ENCODE measurements around the gene CBLIF. TPM values are rescaled to one million over a fixed set of nuclear protein-coding genes. Genes with fewer than 3 reads are reported as not detected.
A peak's percentile ranks its signal among the peaks of the same experiment; 100 is the strongest.

The CBLIF gene
- total RNA-seq, 1 experiment from 2014 or later = not detected

GRCh38 chr11:59814021-59814420 is 31.3 kb downstream of the CBLIF start:
- H3K36me3 ChIP-seq (ENCODE audit: insufficient read depth, low read length) = no peaks in the 10 kb centered on the region
- no peaks in the 10 kb centered on the region for H3K9me2 ChIP-seq (replicated peaks; ENCODE audit: insufficient read depth, low read length)
- no peak overlapping the region for H2AFZ ChIP-seq (ENCODE audit: low read length)
- no peaks in the 10 kb centered on the region for H3K9me3 ChIP-seq (ENCODE audit: low read length)
- no peak overlapping the region for H3K4me2 ChIP-seq (ENCODE audit: low read depth, low read length, poor library complexity, severe bottlenecking)
- H3K27ac ChIP-seq (ENCODE audit: low read length) = no peak overlapping the region
- DNase-seq = no peak
- H4K20me1 ChIP-seq (ENCODE audit: insufficient read depth, low read depth, low read length) = no peaks in the 10 kb centered on the region
- no peak overlapping the region for H3K4me3 ChIP-seq (ENCODE audit: low read length)
- H3K4me1 ChIP-seq (ENCODE audit: low read length) = peaks cover 42% of the 10 kb centered on the region
- no peak overlapping the region for H3K9ac ChIP-seq (ENCODE audit: low read length)
- H3K27me3 ChIP-seq (ENCODE audit: low read length) = no peaks in the 10 kb centered on the region
- H3K79me2 ChIP-seq (ENCODE audit: low read length) = peaks cover 14% of the 10 kb centered on the region

GRCh38 chr11:59813364-59813763 is 31.9 kb downstream of the CBLIF start:
- no peak overlapping the region for H3K27ac ChIP-seq (ENCODE audit: low read length)
- H3K4me3 ChIP-seq (ENCODE audit: low read length) = no peak overlapping the region
- H4K20me1 ChIP-seq (ENCODE audit: insufficient read depth, low read depth, low read length) = no peaks in the 10 kb centered on the region
- no peak overlapping the region for H3K4me2 ChIP-seq (ENCODE audit: low read depth, low read length, poor library complexity, severe bottlenecking)
- peaks cover 16% of the 10 kb centered on the region for H3K79me2 ChIP-seq (ENCODE audit: low read length)
- H3K27me3 ChIP-seq (ENCODE audit: low read length) = no peaks in the 10 kb centered on the region
- no peaks in the 10 kb centered on the region for H3K9me2 ChIP-seq (replicated peaks; ENCODE audit: insufficient read depth, low read length)
- no peak for DNase-seq
- H3K9ac ChIP-seq (ENCODE audit: low read length) = no peak overlapping the region
- H3K9me3 ChIP-seq (ENCODE audit: low read length) = no peaks in the 10 kb centered on the region
- peaks cover 40% of the 10 kb centered on the region for H3K4me1 ChIP-seq (ENCODE audit: low read length)
- peaks cover 5% of the 10 kb centered on the region; the same call in 1 of the 2 replicates for H3K36me3 ChIP-seq (ENCODE audit: insufficient read depth, low read length)
- no peak overlapping the region for H2AFZ ChIP-seq (ENCODE audit: low read length)

- H3K4me2 ChIP-seq (ENCODE audit: low read depth, low read length, poor library complexity, severe bottlenecking) = no peak overlapping the region
- no peaks in the 10 kb centered on the region for H3K9me2 ChIP-seq (replicated peaks; ENCODE audit: insufficient read depth, low read length)
- no peaks in the 10 kb centered on the region for H3K9me3 ChIP-seq (ENCODE audit: low read length)
- no peak overlapping the region for H3K9ac ChIP-seq (ENCODE audit: low read length)
- no peak for DNase-seq
- H2AFZ ChIP-seq (ENCODE audit: low read length) = no peak overlapping the region
- peaks cover 16% of the 10 kb centered on the region; the same call in 1 of the 2 replicates for H3K36me3 ChIP-seq (ENCODE audit: insufficient read depth, low read length)
- H3K4me1 ChIP-seq (ENCODE audit: low read length) = peaks cover 33% of the 10 kb centered on the region
- no peaks in the 10 kb centered on the region for H4K20me1 ChIP-seq (ENCODE audit: insufficient read depth, low read depth, low read length)
- H3K27ac ChIP-seq (ENCODE audit: low read length) = no peak overlapping the region
- H3K4me3 ChIP-seq (ENCODE audit: low read length) = no peak overlapping the region
- H3K79me2 ChIP-seq (ENCODE audit: low read length) = peaks cover 16% of the 10 kb centered on the region
- no peaks in the 10 kb centered on the region for H3K27me3 ChIP-seq (ENCODE audit: low read length)
Measured at GRCh38 chr11:59812220-59812619, 33.1 kb downstream of the CBLIF start.

- Histone ChIP-seq H3K4me2 (ENCODE audit: low read depth, low read length, poor library complexity, severe bottlenecking) (peak overlapping the region; percentile 87), H3K9ac (ENCODE audit: low read length) (peak overlapping the region; percentile 45), H3K79me2 (ENCODE audit: low read length) (peaks cover 16% of the 10 kb centered on the region), H3K36me3 (ENCODE audit: insufficient read depth, low read length) (peaks cover 29% of the 10 kb centered on the region), H2AFZ (ENCODE audit: low read length) (peak overlapping the region; percentile 99), H3K9me3 (ENCODE audit: low read length) (no peaks in the 10 kb centered on the region), H3K4me1 (ENCODE audit: low read length) (peaks cover 20% of the 10 kb centered on the region), H3K4me3 (ENCODE audit: low read length) (peak overlapping the region; percentile 98), H3K27ac (ENCODE audit: low read length) (no peak overlapping the region), H4K20me1 (ENCODE audit: insufficient read depth, low read depth, low read length) (no peaks in the 10 kb centered on the region), H3K9me2 (replicated peaks; ENCODE audit: insufficient read depth, low read length) (no peaks in the 10 kb centered on the region), H3K27me3 (ENCODE audit: low read length) (no peaks in the 10 kb centered on the region)
- no peak for DNase-seq
Measured at GRCh38 chr11:59810911-59811259, 34.4 kb downstream of the CBLIF start.

- Histone ChIP-seq H3K27me3 (ENCODE audit: low read length) (no peaks in the 10 kb centered on the region), H4K20me1 (ENCODE audit: insufficient read depth, low read depth, low read length) (no peaks in the 10 kb centered on the region), H3K9me3 (ENCODE audit: low read length) (no peaks in the 10 kb centered on the region), H3K4me1 (ENCODE audit: low read length) (peaks cover 18% of the 10 kb centered on the region), H3K79me2 (ENCODE audit: low read length) (peaks cover 16% of the 10 kb centered on the region), H3K9me2 (replicated peaks; ENCODE audit: insufficient read depth, low read length) (no peaks in the 10 kb centered on the region), H3K9ac (ENCODE audit: low read length) (peak within 1 kb of the TSS; percentile 94), H2AFZ (ENCODE audit: low read length) (peak within 1 kb of the TSS; percentile 99), H3K4me3 (ENCODE audit: low read length) (peak within 1 kb of the TSS; percentile 98), H3K27ac (ENCODE audit: low read length) (peak within 1 kb of the TSS; percentile 44; the same call in 1 of the 2 replicates), H3K4me2 (ENCODE audit: low read depth, low read length, poor library complexity, severe bottlenecking) (peak within 1 kb of the TSS; percentile 87), H3K36me3 (ENCODE audit: insufficient read depth, low read length) (peaks cover 34% of the 10 kb centered on the region)
- peak; percentile 97 for DNase-seq
Measured at GRCh38 chr11:59810189-59810910, 34.9 kb downstream of the CBLIF start, which contains the start of gene MRPL16. TSS of gene MRPL16 (minus strand) at chr11:59810778. CDS start at chr11:59810658, 120 bp downstream.

GRCh38 chr11:59807047-59807610 is 38.2 kb downstream of the CBLIF start:
- H3K4me1 ChIP-seq (ENCODE audit: low read length) = peaks cover 26% of the 10 kb centered on the region
- H3K27me3 ChIP-seq (ENCODE audit: low read length) = no peaks in the 10 kb centered on the region
- H3K36me3 ChIP-seq (ENCODE audit: insufficient read depth, low read length) = peaks cover 36% of the 10 kb centered on the region
- H3K9ac ChIP-seq (ENCODE audit: low read length) = no peak overlapping the region
- H3K79me2 ChIP-seq (ENCODE audit: low read length) = peaks cover 16% of the 10 kb centered on the region
- H3K9me2 ChIP-seq (replicated peaks; ENCODE audit: insufficient read depth, low read length) = no peaks in the 10 kb centered on the region
- H3K4me2 ChIP-seq (ENCODE audit: low read depth, low read length, poor library complexity, severe bottlenecking) = no peak overlapping the region
- H3K27ac ChIP-seq (ENCODE audit: low read length) = no peak overlapping the region
- no peak for DNase-seq
- H3K4me3 ChIP-seq (ENCODE audit: low read length) = no peak overlapping the region
- H2AFZ ChIP-seq (ENCODE audit: low read length) = no peak overlapping the region
- no peaks in the 10 kb centered on the region for H4K20me1 ChIP-seq (ENCODE audit: insufficient read depth, low read depth, low read length)
- H3K9me3 ChIP-seq (ENCODE audit: low read length) = no peaks in the 10 kb centered on the region

- Histone ChIP-seq H3K36me3 (ENCODE audit: insufficient read depth, low read length) (peaks cover 36% of the 10 kb centered on the region), H2AFZ (ENCODE audit: low read length) (no peak overlapping the region), H4K20me1 (ENCODE audit: insufficient read depth, low read depth, low read length) (no peaks in the 10 kb centered on the region), H3K9me2 (replicated peaks; ENCODE audit: insufficient read depth, low read length) (no peaks in the 10 kb centered on the region), H3K9me3 (ENCODE audit: low read length) (no peaks in the 10 kb centered on the region), H3K27ac (ENCODE audit: low read length) (no peak overlapping the region), H3K4me1 (ENCODE audit: low read length) (peaks cover 12% of the 10 kb centered on the region), H3K27me3 (ENCODE audit: low read length) (no peaks in the 10 kb centered on the region), H3K79me2 (ENCODE audit: low read length) (peaks cover 3% of the 10 kb centered on the region; the same call in 1 of the 2 replicates), H3K9ac (ENCODE audit: low read length) (no peak overlapping the region), H3K4me3 (ENCODE audit: low read length) (no peak overlapping the region), H3K4me2 (ENCODE audit: low read depth, low read length, poor library complexity, severe bottlenecking) (no peak overlapping the region)
- DNase-seq = no peak
Measured at GRCh38 chr11:59804061-59804460, 41.2 kb downstream of the CBLIF start.

GRCh38 chr11:59802639-59803176 is 42.6 kb downstream of the CBLIF start:
- H3K36me3 ChIP-seq (ENCODE audit: insufficient read depth, low read length) = peaks cover 25% of the 10 kb centered on the region
- no peaks in the 10 kb centered on the region for H3K27me3 ChIP-seq (ENCODE audit: low read length)
- H3K4me1 ChIP-seq (ENCODE audit: low read length) = peaks cover 7% of the 10 kb centered on the region
- H4K20me1 ChIP-seq (ENCODE audit: insufficient read depth, low read depth, low read length) = no peaks in the 10 kb centered on the region
- H2AFZ ChIP-seq (ENCODE audit: low read length) = no peak overlapping the region
- no peak overlapping the region for H3K9ac ChIP-seq (ENCODE audit: low read length)
- H3K9me2 ChIP-seq (replicated peaks; ENCODE audit: insufficient read depth, low read length) = no peaks in the 10 kb centered on the region
- H3K9me3 ChIP-seq (ENCODE audit: low read length) = no peaks in the 10 kb centered on the region
- DNase-seq = peak; percentile 83
- no peak overlapping the region for H3K27ac ChIP-seq (ENCODE audit: low read length)
- H3K4me3 ChIP-seq (ENCODE audit: low read length) = no peak overlapping the region
- H3K79me2 ChIP-seq (ENCODE audit: low read length) = no peaks in the 10 kb centered on the region
- no peak overlapping the region for H3K4me2 ChIP-seq (ENCODE audit: low read depth, low read length, poor library complexity, severe bottlenecking)

Measured in Karpas-422 (cell line).